Endodermal cell (in vitro differentiated cells): ENCODE results near the gene TRIM62. TPM values are rescaled to one million over a fixed set of nuclear protein-coding genes. Genes with fewer than 3 reads are reported as not detected.

ENCODE experiments used
- DNase-seq: peaks from one replicate; pipeline ENCODE4 v3.0.0-alpha.2; 2017
- H3K27ac ChIP-seq: 2 replicates; pipeline ENCODE4 v1.5.1; 2013; ENCODE audit warnings: mild to moderate bottlenecking, low read depth, low read length, moderate library complexity
- H3K27me3 ChIP-seq: 2 replicates; pipeline ENCODE4 v1.6.1; 2013; ENCODE audit warnings: mild to moderate bottlenecking, low read length, moderate library complexity; ENCODE audit not compliant: insufficient read depth, control insufficient read depth, poor library complexity, severe bottlenecking
- H3K36me3 ChIP-seq: 2 replicates; pipeline ENCODE4 v1.7.0; 2013; ENCODE audit warnings: mild to moderate bottlenecking, low read length, moderate library complexity; ENCODE audit not compliant: control insufficient read depth, insufficient read depth
- H3K4me1 ChIP-seq: one replicate; pipeline ENCODE4 v1.7.0; 2013; ENCODE audit warnings: low read length; ENCODE audit not compliant: control insufficient read depth, insufficient read depth
- H3K4me3 ChIP-seq: 2 replicates; pipeline ENCODE4 v1.5.1; 2013; ENCODE audit warnings: mild to moderate bottlenecking, low read length, moderate library complexity
- H3K9ac ChIP-seq: 2 replicates; pipeline ENCODE4 v1.6.1; 2013; ENCODE audit warnings: mild to moderate bottlenecking, low read length, moderate library complexity; ENCODE audit not compliant: poor library complexity, severe bottlenecking; ENCODE audit errors: extremely low read depth
- H3K9me3 ChIP-seq: 2 replicates; pipeline ENCODE4 v1.6.1; 2013; ENCODE audit warnings: mild to moderate bottlenecking, low read length, moderate library complexity; ENCODE audit not compliant: control insufficient read depth
- H3K27ac Mint-ChIP-seq: 2 replicates; pipeline ENCODE4 v1.8.0; 2020; ENCODE audit warnings: mixed read lengths
- H3K27me3 Mint-ChIP-seq: 2 replicates; pipeline ENCODE4 v1.8.0; 2021; ENCODE audit warnings: mild to moderate bottlenecking, mixed read lengths; ENCODE audit not compliant: insufficient read depth
- H3K36me3 Mint-ChIP-seq: 2 replicates; pipeline ENCODE4 v1.8.0; 2020; ENCODE audit warnings: low read depth, mixed read lengths
- H3K4me1 Mint-ChIP-seq: 2 replicates; pipeline ENCODE4 v1.8.0; 2020; ENCODE audit warnings: mixed read lengths
- H3K4me3 Mint-ChIP-seq: 2 replicates; pipeline ENCODE4 v1.8.0; 2020; ENCODE audit warnings: mild to moderate bottlenecking, moderate library complexity, mixed read lengths
- H3K9me3 Mint-ChIP-seq: 2 replicates; pipeline ENCODE4 v1.8.0; 2020; ENCODE audit warnings: mild to moderate bottlenecking, mixed read lengths
- WGBS, 2 experiments: methylation state at CpG; one replicate each; pipeline versions ENCODE4 v1.1.5 to v1.1.7; 2013; ENCODE audit warnings: missing lambda C conversion rate in 2 of 2, mixed read lengths in 1 of 2; ENCODE audit not compliant: insufficient coverage in 1 of 2, insufficient read length in 1 of 2; 5-methylcytosine and 5-hydroxymethylcytosine counted together
- total RNA-seq, 2 donors: library from RNA; stranded (reverse); fragmentation: NEBNext Ultra II Directional in 1 of 2; extraction: Animal tissue kit (Norgen Biotek cat#: 25700) in 1 of 2; gene quantifications; 2 replicates in 1 of 2; 3 replicates in 1 of 2; pipeline ENCODE4 v1.2.1, GENCODE V29; 2021
- TF ChIP-seq, protein P1 (sequence below): fragments of 200-600 bp; sonication (generic); conservative IDR thresholded peaks from 2 replicates; pipeline ENCODE4 v1.5.0; 2021; ENCODE audit warnings: antibody characterized with exemption, mild to moderate bottlenecking

The TRIM62 gene
- total RNA-seq, 2 donors from 2014 or later, result 5.1 to 6.0 TPM

DNA sequence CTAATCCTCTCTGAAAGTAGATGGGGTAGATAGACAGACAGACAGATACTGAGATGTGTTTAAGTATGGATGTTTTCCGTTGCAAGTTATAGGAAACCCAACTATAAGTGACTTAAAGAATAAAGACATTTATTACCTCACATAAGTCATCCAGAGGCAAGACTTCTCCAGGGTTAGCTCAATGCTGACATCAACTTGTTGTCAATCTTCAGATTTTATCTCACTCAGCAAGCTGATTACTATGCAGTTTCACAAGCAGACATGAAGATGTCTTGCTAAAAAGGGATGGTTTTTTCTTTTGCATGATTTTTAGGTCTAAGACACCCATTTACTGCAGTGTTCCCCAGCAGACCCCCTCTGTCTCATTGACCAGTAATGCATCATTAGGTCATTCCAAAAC, 43.7 kb upstream of the TRIM62 start:
- Mint-ChIP-seq H3K27ac (no peak overlapping the region), H3K36me3 (no peaks in the 10 kb centered on the region), H3K4me3 (no peak overlapping the region), H3K9me3 (peaks cover 18% of the 10 kb centered on the region), H3K4me1 (peaks cover 10% of the 10 kb centered on the region), H3K27me3 (peaks cover 22% of the 10 kb centered on the region)
- WGBS, 2 experiments, result 60% methylated on average over 1 of the region's 1 CpG; no CpG with 5 or more reads in 1 of the 2 experiments
- peaks cover 14% of the 10 kb centered on the region for H3K9me3 ChIP-seq
- H3K27me3 ChIP-seq, result peaks cover 6% of the 10 kb centered on the region
- H3K9ac ChIP-seq, result no peak overlapping the region
- no peaks in the 10 kb centered on the region for H3K36me3 ChIP-seq
- H3K4me3 ChIP-seq, result no peak overlapping the region
- DNase-seq, result no peak
- H3K27ac ChIP-seq, result no peak overlapping the region
- TF ChIP-seq, protein P1, sequence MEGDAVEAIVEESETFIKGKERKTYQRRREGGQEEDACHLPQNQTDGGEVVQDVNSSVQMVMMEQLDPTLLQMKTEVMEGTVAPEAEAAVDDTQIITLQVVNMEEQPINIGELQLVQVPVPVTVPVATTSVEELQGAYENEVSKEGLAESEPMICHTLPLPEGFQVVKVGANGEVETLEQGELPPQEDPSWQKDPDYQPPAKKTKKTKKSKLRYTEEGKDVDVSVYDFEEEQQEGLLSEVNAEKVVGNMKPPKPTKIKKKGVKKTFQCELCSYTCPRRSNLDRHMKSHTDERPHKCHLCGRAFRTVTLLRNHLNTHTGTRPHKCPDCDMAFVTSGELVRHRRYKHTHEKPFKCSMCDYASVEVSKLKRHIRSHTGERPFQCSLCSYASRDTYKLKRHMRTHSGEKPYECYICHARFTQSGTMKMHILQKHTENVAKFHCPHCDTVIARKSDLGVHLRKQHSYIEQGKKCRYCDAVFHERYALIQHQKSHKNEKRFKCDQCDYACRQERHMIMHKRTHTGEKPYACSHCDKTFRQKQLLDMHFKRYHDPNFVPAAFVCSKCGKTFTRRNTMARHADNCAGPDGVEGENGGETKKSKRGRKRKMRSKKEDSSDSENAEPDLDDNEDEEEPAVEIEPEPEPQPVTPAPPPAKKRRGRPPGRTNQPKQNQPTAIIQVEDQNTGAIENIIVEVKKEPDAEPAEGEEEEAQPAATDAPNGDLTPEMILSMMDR, result no peak
- H3K4me1 ChIP-seq, result no peaks in the 10 kb centered on the region

DNA sequence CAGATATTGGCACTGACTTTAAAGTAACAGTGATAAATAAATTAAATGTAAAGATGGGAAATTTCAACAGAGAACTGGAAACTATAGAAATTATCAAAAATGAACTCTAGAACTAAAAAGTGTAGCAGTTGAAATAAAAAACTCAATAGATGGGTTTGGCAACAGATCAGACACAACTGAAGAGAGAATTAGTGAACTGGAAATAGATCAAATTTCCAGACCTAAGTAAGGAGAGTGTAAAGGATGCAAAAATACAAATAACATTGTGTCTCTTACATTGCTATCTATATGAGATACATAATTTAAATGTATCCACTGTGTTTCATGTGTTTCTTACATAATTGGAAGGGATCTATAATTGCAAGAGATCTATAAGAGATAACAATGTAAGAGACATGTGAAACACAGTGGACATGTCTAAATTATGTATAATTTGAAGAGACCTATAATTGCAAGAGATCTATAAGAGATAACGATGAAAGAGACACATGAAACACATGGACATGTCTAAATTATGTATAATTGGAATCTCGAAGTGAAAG, 42.4 kb upstream of the TRIM62 start:
- H3K27me3 Mint-ChIP-seq, result peaks cover 22% of the 10 kb centered on the region
- Histone ChIP-seq H3K4me1 (no peaks in the 10 kb centered on the region), H3K27ac (no peak overlapping the region), H3K36me3 (no peaks in the 10 kb centered on the region), H3K4me3 (no peak overlapping the region), H3K27me3 (peaks cover 6% of the 10 kb centered on the region), H3K9me3 (peaks cover 14% of the 10 kb centered on the region), H3K9ac (no peak overlapping the region)
- peaks cover 8% of the 10 kb centered on the region for H3K4me1 Mint-ChIP-seq
- no peak overlapping the region for H3K4me3 Mint-ChIP-seq
- peaks cover 18% of the 10 kb centered on the region for H3K9me3 Mint-ChIP-seq
- H3K36me3 Mint-ChIP-seq, result no peaks in the 10 kb centered on the region
- H3K27ac Mint-ChIP-seq, result no peak overlapping the region
- TF ChIP-seq, protein P1, result no peak
- 78 to 92% methylated on average over 2 of the region's 2 CpGs for WGBS, 2 experiments
- no peak for DNase-seq

DNA sequence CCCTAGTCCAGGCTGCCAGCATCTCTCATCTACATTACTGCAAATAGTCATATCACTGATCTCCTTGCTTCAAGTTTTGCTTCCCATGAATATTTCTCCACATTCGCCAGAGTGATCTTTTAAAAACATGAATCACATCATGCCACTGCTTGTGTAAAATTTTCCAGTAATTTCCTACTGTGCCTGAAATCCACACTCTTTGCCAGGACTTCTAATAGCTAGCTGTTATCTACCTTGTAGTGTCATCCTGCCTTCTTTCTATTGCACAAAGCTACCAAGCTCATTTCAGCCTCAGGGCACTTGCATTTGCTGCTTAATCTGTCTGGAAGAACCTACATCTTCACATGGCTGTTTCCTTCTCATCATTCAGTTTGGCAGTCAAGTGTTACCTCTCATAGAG, 40.5 kb upstream of the TRIM62 start:
- H3K9me3 Mint-ChIP-seq, result peaks cover 18% of the 10 kb centered on the region
- H3K36me3 Mint-ChIP-seq, result no peaks in the 10 kb centered on the region
- H3K27me3 Mint-ChIP-seq, result peaks cover 11% of the 10 kb centered on the region
- H3K27ac ChIP-seq, result no peak overlapping the region
- no peak overlapping the region for H3K4me3 ChIP-seq
- DNase-seq, result no peak
- no peaks in the 10 kb centered on the region for H3K27me3 ChIP-seq
- H3K27ac Mint-ChIP-seq, result no peak overlapping the region
- H3K36me3 ChIP-seq, result no peaks in the 10 kb centered on the region
- H3K4me1 ChIP-seq, result no peaks in the 10 kb centered on the region
- no peak overlapping the region for H3K9ac ChIP-seq
- H3K4me3 Mint-ChIP-seq, result no peak overlapping the region
- TF ChIP-seq, protein P1, result no peak
- H3K9me3 ChIP-seq, result peaks cover 14% of the 10 kb centered on the region
- peaks cover 8% of the 10 kb centered on the region for H3K4me1 Mint-ChIP-seq
- WGBS, 2 experiments, result 89 to 100% methylated on average over 1 of the region's 1 CpG
